Astrocyte of the cerebellum (primary cell): ENCODE measurements around the gene SULT1A1.

Source experiments
- DNase-seq: peaks from one replicate; pipeline ENCODE4 v3.0.0-alpha.2; 2011; ENCODE audit warnings: low read depth
- H3K4me3 ChIP-seq: 2 replicates; pipeline ENCODE4 v1.5.1; 2011; ENCODE audit warnings: mild to moderate bottlenecking, low read depth, low read length, moderate library complexity
- CTCF ChIP-seq: IDR thresholded peaks from 2 replicates; pipeline ENCODE4 v1.5.1; 2012; ENCODE audit warnings: low read length, low read depth, moderate library complexity, mild to moderate bottlenecking; ENCODE audit errors: missing control alignments
- in situ Hi-C: cut with HindIII; loops from 2 replicates; pipeline ENCODE4 v1.10.0; 2017; ENCODE audit warnings: low sequenced_read_pairs

The SULT1A1 gene

DNA sequence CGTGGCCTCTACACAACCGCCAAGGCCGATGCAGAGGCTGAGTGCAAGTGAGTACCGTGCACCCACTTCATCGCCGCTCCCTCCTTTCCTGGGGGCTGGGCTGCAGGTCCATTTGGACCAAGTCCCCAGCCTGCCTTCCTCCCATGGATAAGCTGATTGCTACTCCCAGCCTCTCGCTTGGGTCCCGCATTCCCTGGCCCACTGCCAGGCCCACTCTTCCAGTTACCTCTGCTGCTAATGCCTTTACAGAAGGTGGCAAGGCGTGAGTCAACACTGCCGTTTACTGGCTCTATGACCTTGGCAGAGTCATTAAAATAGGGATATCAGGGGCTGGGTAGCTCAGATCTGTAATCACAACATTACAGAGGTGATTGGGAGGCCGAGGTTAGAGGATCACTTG is 24.2 kb downstream of the SULT1A1 start:
- in situ Hi-C loops, result no loop called here
- TF ChIP-seq CTCF, result no peak
- DNase-seq, result no peak
- H3K4me3 ChIP-seq, result no peak overlapping the region

GRCh38 chr16:28580726-28581315 is 29.0 kb downstream of the SULT1A1 start:
- in situ Hi-C loops, result no loop called here
- no peak for DNase-seq
- TF ChIP-seq CTCF, result no peak
- H3K4me3 ChIP-seq, result no peak overlapping the region

GRCh38 chr16:28575446-28576109 is 34.3 kb downstream of the SULT1A1 start:
- no peak overlapping the region for H3K4me3 ChIP-seq
- TF ChIP-seq CTCF, result no peak
- DNase-seq, result no peak
- in situ Hi-C loops, result no loop called here

DNA sequence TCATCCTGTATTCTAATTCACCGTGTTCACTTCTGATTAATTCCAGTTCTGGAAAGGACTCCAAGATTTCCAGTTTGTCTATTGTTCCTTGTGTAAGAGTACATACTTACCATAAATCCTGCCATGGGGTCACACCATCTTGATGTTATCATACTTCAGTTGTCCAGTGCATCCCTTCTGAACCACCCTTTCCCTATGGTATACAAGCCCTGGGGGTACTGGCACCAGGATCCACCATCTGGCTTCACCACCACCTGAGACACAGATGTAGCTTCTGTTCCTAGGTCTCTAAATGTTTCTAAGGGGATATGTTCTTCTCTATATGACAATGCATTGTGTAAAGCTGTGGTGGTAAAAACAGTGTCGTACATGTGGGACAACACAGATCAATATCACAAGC is 34.9 kb downstream of the SULT1A1 start:
- no peak for TF ChIP-seq CTCF
- in situ Hi-C loops, result no loop called here
- H3K4me3 ChIP-seq, result no peak overlapping the region
- no peak for DNase-seq

- no peak overlapping the region for H3K4me3 ChIP-seq
- in situ Hi-C loops, result no loop called here
- no peak for TF ChIP-seq CTCF
- no peak for DNase-seq
Observed at GRCh38 chr16:28573738-28574718, 35.8 kb downstream of the SULT1A1 start.

DNA sequence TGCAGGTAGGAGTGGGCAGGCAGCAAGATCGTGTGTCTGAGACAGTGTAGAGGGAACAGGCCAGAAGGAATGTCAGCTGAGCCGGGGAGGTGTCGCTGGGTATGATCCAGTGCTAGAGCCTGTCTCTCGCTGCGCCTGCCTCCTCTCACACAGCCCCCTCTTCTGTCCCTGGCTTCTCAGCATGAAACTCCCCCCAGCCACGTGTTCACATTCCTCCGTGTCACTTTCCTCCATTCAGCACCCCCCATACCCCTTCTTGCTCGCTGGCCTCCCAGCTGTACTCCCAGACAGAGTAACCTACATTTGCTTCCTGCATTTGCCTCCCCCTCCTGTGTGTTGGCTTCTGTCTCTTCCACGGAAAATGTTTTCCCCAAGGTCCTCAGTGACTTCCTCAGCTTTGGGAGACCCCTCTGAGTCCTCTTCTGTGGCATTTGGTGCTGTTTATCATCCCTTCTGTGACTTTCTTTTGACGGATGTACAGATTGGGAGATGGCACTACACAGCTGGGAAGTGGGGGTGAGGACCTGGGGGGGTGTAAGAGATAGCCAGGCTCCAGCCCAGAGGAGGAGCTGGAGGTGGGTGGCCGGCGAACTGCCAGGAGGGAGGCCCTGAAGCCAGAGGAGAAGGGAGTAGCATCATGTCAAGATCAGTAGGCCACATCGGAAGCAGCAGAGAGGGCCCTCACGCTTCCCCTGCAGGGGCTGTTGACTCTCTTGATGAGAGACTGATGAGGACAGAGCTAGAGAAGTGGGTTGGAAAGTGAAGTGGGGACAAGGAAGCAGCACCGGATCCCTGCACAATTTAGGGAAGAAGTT is 36.9 kb downstream of the SULT1A1 start:
- in situ Hi-C loops, result no loop called here
- no peak for TF ChIP-seq CTCF
- no peak overlapping the region for H3K4me3 ChIP-seq
- no peak for DNase-seq
